Thyroid gland (tissue), 4 donors: Measurements from ENCODE around the gene RPN2.

Experiments
- POLR2A ChIP-seq, 2 donors: fragments of 450-650 bp; IDR thresholded peaks; one replicate each; pipeline ENCODE4 v1.6.1; 2017; ENCODE audit warnings: antibody characterized with exemption in 2 of 2, mild to moderate bottlenecking in 2 of 2, moderate library complexity in 1 of 2
- TF ChIP-seq, protein P1 (sequence below), 6 experiments: fragments of 200-600 bp in 3 of 6; fragments of 450-650 bp in 3 of 6; sonication (generic) in 3 of 6; IDR thresholded peaks; one replicate each; pipeline ENCODE4 v1.5.1; 2016 to 2019; ENCODE audit warnings: antibody characterized with exemption in 6 of 6, mild to moderate bottlenecking in 2 of 6, inconsistent platforms in 1 of 6, moderate library complexity in 1 of 6

DNA sequence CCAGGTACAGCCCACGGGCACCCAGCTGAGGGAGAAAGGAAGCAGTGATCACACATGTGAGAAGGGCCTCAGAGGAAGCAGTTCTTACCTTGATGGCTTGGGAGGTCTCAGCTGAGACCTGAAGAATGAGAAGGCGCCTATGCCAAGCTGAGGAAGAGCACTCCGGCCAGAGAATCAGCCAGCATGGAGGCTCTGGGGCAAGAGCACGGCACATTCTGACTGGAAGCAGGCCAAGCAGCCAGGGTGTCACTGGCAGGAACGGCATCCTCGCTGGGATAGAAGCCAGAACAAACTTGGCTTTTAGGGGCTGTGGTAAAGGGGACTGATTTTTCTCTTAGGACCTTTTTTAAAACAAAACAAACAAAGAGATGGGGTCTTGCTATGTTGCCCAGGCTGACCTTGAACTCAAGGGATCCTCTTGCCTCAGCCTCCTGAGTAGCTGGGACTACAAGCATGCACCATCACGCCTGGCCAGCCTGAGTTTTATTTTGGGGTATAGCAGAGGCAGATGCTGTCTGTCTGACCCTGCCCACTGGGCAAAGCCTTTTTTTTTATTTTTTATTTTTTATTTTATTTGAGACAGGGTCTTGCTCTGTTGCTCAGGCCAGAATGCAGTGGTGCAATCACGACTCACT, 64.9 kb downstream of the RPN2 start:
- TF ChIP-seq, protein P1, sequence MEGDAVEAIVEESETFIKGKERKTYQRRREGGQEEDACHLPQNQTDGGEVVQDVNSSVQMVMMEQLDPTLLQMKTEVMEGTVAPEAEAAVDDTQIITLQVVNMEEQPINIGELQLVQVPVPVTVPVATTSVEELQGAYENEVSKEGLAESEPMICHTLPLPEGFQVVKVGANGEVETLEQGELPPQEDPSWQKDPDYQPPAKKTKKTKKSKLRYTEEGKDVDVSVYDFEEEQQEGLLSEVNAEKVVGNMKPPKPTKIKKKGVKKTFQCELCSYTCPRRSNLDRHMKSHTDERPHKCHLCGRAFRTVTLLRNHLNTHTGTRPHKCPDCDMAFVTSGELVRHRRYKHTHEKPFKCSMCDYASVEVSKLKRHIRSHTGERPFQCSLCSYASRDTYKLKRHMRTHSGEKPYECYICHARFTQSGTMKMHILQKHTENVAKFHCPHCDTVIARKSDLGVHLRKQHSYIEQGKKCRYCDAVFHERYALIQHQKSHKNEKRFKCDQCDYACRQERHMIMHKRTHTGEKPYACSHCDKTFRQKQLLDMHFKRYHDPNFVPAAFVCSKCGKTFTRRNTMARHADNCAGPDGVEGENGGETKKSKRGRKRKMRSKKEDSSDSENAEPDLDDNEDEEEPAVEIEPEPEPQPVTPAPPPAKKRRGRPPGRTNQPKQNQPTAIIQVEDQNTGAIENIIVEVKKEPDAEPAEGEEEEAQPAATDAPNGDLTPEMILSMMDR (IDR thresholded peaks at IDR 0.05) = no peak
- no peak for TF ChIP-seq POLR2A (IDR thresholded peaks at IDR 0.05)
